Duodenal mucosa (tissue), 2 donors: ENCODE measurements around the gene SOX4.
"Not testable (repeated sequence)": the region's sequence is repeated elsewhere in the genome, so short reads cannot be mapped to it uniquely, and the experiment has no call there.

Source experiments
- H3K27ac ChIP-seq: one replicate; pipeline ENCODE4 v1.7.0; 2013; ENCODE audit warnings: low read depth, low read length
- H3K27me3 ChIP-seq, 2 donors: one replicate each; pipeline ENCODE4 v1.7.0; 2013; ENCODE audit warnings: low read length in 2 of 2, control low read depth in 1 of 2; ENCODE audit not compliant: insufficient read depth in 2 of 2, control insufficient read depth in 1 of 2
- H3K36me3 ChIP-seq, 2 donors: one replicate each; pipeline ENCODE4 v1.7.0; 2013; ENCODE audit warnings: low read length in 2 of 2, control low read depth in 1 of 2; ENCODE audit not compliant: insufficient read depth in 2 of 2, control insufficient read depth in 1 of 2
- H3K4me1 ChIP-seq, 2 donors: one replicate each; pipeline ENCODE4 v1.7.0; 2013; ENCODE audit warnings: low read length in 2 of 2, control low read depth in 1 of 2; ENCODE audit not compliant: insufficient read depth in 2 of 2, control insufficient read depth in 1 of 2
- H3K4me3 ChIP-seq, 2 donors: one replicate each; pipeline ENCODE4 v1.7.0; 2013; ENCODE audit warnings: low read length in 2 of 2, low read depth in 1 of 2
- H3K9ac ChIP-seq, 2 donors: one replicate each; pipeline ENCODE4 v1.7.0; 2013; ENCODE audit warnings: low read length in 2 of 2, low read depth in 1 of 2
- H3K9me3 ChIP-seq, 2 donors: one replicate each; pipeline ENCODE4 v1.7.0; 2013; ENCODE audit warnings: low read length in 2 of 2, control low read depth in 1 of 2; ENCODE audit not compliant: control insufficient read depth in 1 of 2

Gene SOX4

GRCh38 chr6:21593412-21593926 is at the start of gene SOX4:
Gene SOX4, plus strand, starts transcription at chr6:21593751. Its CDS starts 784 bp downstream, at chr6:21594535.
- Histone ChIP-seq H3K9ac (peak within 1 kb of the TSS; percentile 87 to 92), H3K27ac (peak within 1 kb of the TSS; percentile 87), H3K36me3 (no peaks in the 10 kb centered on the region), H3K9me3 (no peaks in the 10 kb centered on the region), H3K27me3 (no peaks in the 10 kb centered on the region), H3K4me3 (peak within 1 kb of the TSS; percentile 95 to 98), H3K4me1 (peaks cover 6 to 23% of the 10 kb centered on the region in 2 donors)

DNA sequence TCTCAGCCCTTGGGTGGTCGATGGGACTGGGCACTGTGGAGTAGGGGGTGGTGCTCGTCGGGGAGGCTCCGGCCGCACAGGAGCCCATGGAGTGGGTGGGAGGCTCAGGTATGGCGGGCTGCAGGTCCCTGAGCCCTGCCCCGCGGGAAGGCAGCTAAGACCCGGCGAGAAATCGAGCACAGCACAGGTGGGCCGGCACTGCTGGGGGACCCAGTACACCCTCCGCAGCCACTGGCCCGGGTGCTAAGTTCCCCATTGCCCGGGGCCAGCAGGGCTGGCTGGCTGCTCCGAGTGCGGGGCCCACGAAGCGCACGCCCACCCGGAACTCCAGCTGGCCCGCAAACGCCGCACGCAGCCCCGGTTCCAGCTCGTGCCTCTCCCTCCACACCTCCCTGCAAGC is 41.3 kb upstream of the SOX4 start:
- H3K4me1 ChIP-seq, H3K36me3 ChIP-seq, H3K27ac ChIP-seq, H3K9me3 ChIP-seq, H3K9ac ChIP-seq, H3K27me3 ChIP-seq, H3K4me3 ChIP-seq: not testable (repeated sequence)

DNA sequence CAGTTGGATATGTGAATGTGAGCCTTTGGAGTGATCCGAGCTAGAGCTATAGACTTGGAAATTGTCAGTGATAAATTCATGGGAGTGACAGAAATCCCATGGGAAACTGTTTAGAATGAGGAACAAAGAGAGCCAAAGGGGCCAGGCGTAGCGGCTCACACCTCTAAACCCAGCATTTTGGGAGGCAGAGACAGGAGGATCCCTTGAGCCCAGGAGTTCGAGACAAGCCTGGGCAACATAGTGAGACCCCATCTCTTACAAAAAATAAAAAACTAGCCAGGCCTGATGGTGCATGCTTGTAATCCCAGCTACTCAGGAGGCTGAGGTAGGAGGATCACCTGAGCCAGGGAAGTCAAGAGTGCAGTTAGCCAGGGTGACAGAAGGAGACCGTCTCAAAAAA is 39.3 kb upstream of the SOX4 start:
- H3K27ac ChIP-seq = no peak overlapping the region
- peaks cover 0 to 2% of the 10 kb centered on the region in 2 donors for H3K9me3 ChIP-seq
- no peaks in the 10 kb centered on the region for H3K4me1 ChIP-seq

GRCh38 chr6:21555197-21555596 is 38.4 kb upstream of the SOX4 start:
- H3K27me3 ChIP-seq = no peaks in the 10 kb centered on the region
- H3K27ac ChIP-seq = no peak overlapping the region
- no peak overlapping the region for H3K4me3 ChIP-seq
- no peaks in the 10 kb centered on the region for H3K4me1 ChIP-seq
- peaks cover 0 to 1% of the 10 kb centered on the region in 2 donors for H3K9me3 ChIP-seq
- H3K9ac ChIP-seq = no peak overlapping the region
- H3K36me3 ChIP-seq = no peaks in the 10 kb centered on the region

More for the DNA sequence above, 39.3 kb upstream of the SOX4 start:
- Histone ChIP-seq H3K9ac (no peak overlapping the region), H3K27me3 (no peaks in the 10 kb centered on the region), H3K4me3 (no peak overlapping the region), H3K36me3 (no peaks in the 10 kb centered on the region)

GRCh38 chr6:21556511-21556910 is 37.0 kb upstream of the SOX4 start:
- no peaks in the 10 kb centered on the region for H3K4me1 ChIP-seq
- no peaks in the 10 kb centered on the region for H3K9me3 ChIP-seq
- no peaks in the 10 kb centered on the region for H3K27me3 ChIP-seq
- no peak overlapping the region for H3K4me3 ChIP-seq
- H3K36me3 ChIP-seq = no peaks in the 10 kb centered on the region
- H3K27ac ChIP-seq = no peak overlapping the region
- no peak overlapping the region for H3K9ac ChIP-seq

GRCh38 chr6:21556968-21557721 is 36.4 kb upstream of the SOX4 start:
- Histone ChIP-seq H3K36me3 (no peaks in the 10 kb centered on the region), H3K9me3 (no peaks in the 10 kb centered on the region), H3K4me3 (no peak overlapping the region), H3K4me1 (no peaks in the 10 kb centered on the region), H3K9ac (no peak overlapping the region), H3K27me3 (no peaks in the 10 kb centered on the region), H3K27ac (no peak overlapping the region)

- Histone ChIP-seq H3K4me3 (no peak overlapping the region), H3K27ac (no peak overlapping the region), H3K4me1 (no peaks in the 10 kb centered on the region), H3K9me3 (no peaks in the 10 kb centered on the region), H3K36me3 (no peaks in the 10 kb centered on the region), H3K9ac (no peak overlapping the region), H3K27me3 (no peaks in the 10 kb centered on the region)
Observed at GRCh38 chr6:21559238-21559637, 34.3 kb upstream of the SOX4 start.

DNA sequence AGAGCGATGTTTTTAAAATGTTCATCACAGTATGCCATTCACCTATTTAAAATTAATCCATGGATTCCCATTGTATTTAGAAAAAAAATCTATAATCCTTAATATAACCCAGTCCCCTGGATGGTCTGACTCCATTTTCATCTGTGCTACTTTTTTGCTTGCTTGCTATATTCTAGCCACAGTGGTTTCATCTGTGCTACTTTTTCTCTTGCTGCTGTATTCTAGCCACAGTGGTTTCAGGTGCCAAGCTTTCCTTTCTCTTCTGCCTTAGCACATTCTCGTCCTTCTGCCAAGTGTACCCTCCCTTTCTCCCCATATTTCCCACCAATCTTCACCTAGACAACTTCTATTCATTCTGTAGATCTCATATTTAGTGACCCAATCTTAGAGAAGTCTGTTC is 33.3 kb upstream of the SOX4 start:
- no peaks in the 10 kb centered on the region for H3K27me3 ChIP-seq
- H3K4me1 ChIP-seq = no peaks in the 10 kb centered on the region
- no peak overlapping the region for H3K4me3 ChIP-seq
- H3K27ac ChIP-seq = no peak overlapping the region
- no peaks in the 10 kb centered on the region for H3K9me3 ChIP-seq
- H3K9ac ChIP-seq = no peak overlapping the region
- no peaks in the 10 kb centered on the region for H3K36me3 ChIP-seq

DNA sequence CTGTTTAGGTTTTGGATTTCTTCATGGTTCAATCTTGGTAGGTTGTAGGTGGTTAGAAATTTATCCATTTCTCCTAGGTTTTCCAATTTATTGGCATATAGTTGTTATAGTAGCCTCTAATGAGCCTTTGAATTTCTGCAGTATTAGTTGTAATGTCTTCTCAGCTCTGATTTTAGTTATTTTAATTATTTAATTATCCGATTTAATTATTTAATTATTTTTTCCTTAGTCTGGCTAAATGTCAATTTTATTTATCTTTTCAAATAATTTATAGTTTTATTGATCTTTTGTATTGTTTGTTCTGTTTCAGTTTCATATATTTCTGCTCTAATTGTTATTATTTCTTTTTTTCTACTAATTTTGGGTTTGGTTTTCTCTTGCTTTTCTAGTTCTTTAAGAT is 28.1 kb upstream of the SOX4 start:
- no peak overlapping the region for H3K9ac ChIP-seq
- H3K27ac ChIP-seq = no peak overlapping the region
- H3K27me3 ChIP-seq = no peaks in the 10 kb centered on the region
- no peaks in the 10 kb centered on the region for H3K4me1 ChIP-seq
- H3K36me3 ChIP-seq = no peaks in the 10 kb centered on the region
- H3K9me3 ChIP-seq = no peaks in the 10 kb centered on the region
- no peak overlapping the region for H3K4me3 ChIP-seq

GRCh38 chr6:21578523-21578922 is 15.0 kb upstream of the SOX4 start:
- Histone ChIP-seq H3K27me3 (no peaks in the 10 kb centered on the region), H3K27ac (no peak overlapping the region), H3K4me3 (no peak overlapping the region), H3K9me3 (peaks cover 5 to 7% of the 10 kb centered on the region in 2 donors), H3K36me3 (no peaks in the 10 kb centered on the region), H3K9ac (no peak overlapping the region), H3K4me1 (no peaks in the 10 kb centered on the region)
